ENCODE data around the gene STXBP6. TPM values are rescaled to one million over a fixed set of nuclear protein-coding genes. Genes with fewer than 3 reads are reported as not detected.

STXBP6 gene
- total RNA-seq, 1 experiment from 2014 or later: not detected

- H3K27ac ChIP-seq (ENCODE audit: low read length): no peak overlapping the region
- CTCF ChIA-PET: no interaction called here
Observed at GRCh38 chr14:24879661-24880386, 170.1 kb downstream of the STXBP6 start.

GRCh38 chr14:24876996-24877395 is 173.0 kb downstream of the STXBP6 start:
- Histone ChIP-seq H3K27ac (ENCODE audit: low read length) (no peak overlapping the region), H3K36me3 (ENCODE audit: control insufficient read depth, insufficient read depth, low read length) (no peaks in the 10 kb centered on the region), H3K4me3 (ENCODE audit: low read depth in 2 of 2, low read length in 2 of 2) (no peak overlapping the region), H3K9me3 (ENCODE audit: control insufficient read depth, insufficient read depth, low read depth, low read length) (no peaks in the 10 kb centered on the region), H3K4me1 (ENCODE audit: control insufficient read depth, insufficient read depth, low read length) (no peaks in the 10 kb centered on the region), H3K27me3 (ENCODE audit: control insufficient read depth, insufficient read depth, low read length) (no peaks in the 10 kb centered on the region)
- ChIA-PET CTCF (no interaction called here), POLR2A (no interaction called here)
- BruUV-seq (replicated peaks): no TSS peak
- ATAC-seq: no peak
- TF ChIP-seq REST (IDR thresholded peaks at IDR 0.05; ENCODE audit: insufficient read depth in 1 of 2, low read depth in 2 of 2, low read length in 1 of 2): no peak
- no peak for TF ChIP-seq CTCF (IDR thresholded peaks at IDR 0.05)
- TF ChIP-seq POLR2AphosphoS5 (IDR thresholded peaks at IDR 0.05; ENCODE audit: low read depth, low read length): no peak
- no peak for TF ChIP-seq TCF7L2 (IDR thresholded peaks at IDR 0.05; ENCODE audit: low read depth, low read length)
- TF ChIP-seq SIN3A (IDR thresholded peaks at IDR 0.05; ENCODE audit: borderline replicate concordance, insufficient read depth, low read depth, low read length): no peak
- intact Hi-C loops (cut with micrococcal nuclease; ENCODE audit: unreplicated experiment) (no loop called here), in situ Hi-C loops (cut with HindIII; ENCODE audit: low pct_unique_long_range_greater_than_20kb, low sequenced_read_pairs) (no loop called here)
- DNase-seq (ENCODE audit: low read depth, low spot score): no peak

More at GRCh38 chr14:24879661-24880386, 170.1 kb downstream of the STXBP6 start:
- no peaks in the 10 kb centered on the region for H3K4me1 ChIP-seq (ENCODE audit: control insufficient read depth, insufficient read depth, low read length)
- in situ Hi-C loops (cut with HindIII; ENCODE audit: low pct_unique_long_range_greater_than_20kb, low sequenced_read_pairs) (no loop called here), intact Hi-C loops (cut with micrococcal nuclease; ENCODE audit: unreplicated experiment) (no loop called here)
- no peak overlapping the region for H3K4me3 ChIP-seq (ENCODE audit: low read depth in 2 of 2, low read length in 2 of 2)
- no peaks in the 10 kb centered on the region for H3K36me3 ChIP-seq (ENCODE audit: control insufficient read depth, insufficient read depth, low read length)
- ATAC-seq: no peak
- POLR2A ChIA-PET: no interaction called here
- no peaks in the 10 kb centered on the region for H3K9me3 ChIP-seq (ENCODE audit: control insufficient read depth, insufficient read depth, low read depth, low read length)
- BruUV-seq (replicated peaks): no TSS peak
- TF ChIP-seq REST (IDR thresholded peaks at IDR 0.05; ENCODE audit: insufficient read depth in 1 of 2, low read depth in 2 of 2, low read length in 1 of 2): no peak
- no peak for TF ChIP-seq TCF7L2 (IDR thresholded peaks at IDR 0.05; ENCODE audit: low read depth, low read length)
- TF ChIP-seq POLR2AphosphoS5 (IDR thresholded peaks at IDR 0.05; ENCODE audit: low read depth, low read length): no peak
- no peak for TF ChIP-seq SIN3A (IDR thresholded peaks at IDR 0.05; ENCODE audit: borderline replicate concordance, insufficient read depth, low read depth, low read length)
- no peak for TF ChIP-seq CTCF (IDR thresholded peaks at IDR 0.05)
- DNase-seq (ENCODE audit: low read depth, low spot score): no peak
- no peaks in the 10 kb centered on the region for H3K27me3 ChIP-seq (ENCODE audit: control insufficient read depth, insufficient read depth, low read length)
